H1 (cell line): Measurements from ENCODE around the gene TMIGD2. TPM values are rescaled to one million over a fixed set of nuclear protein-coding genes. Genes with fewer than 3 reads are reported as not detected.
"Not testable (repeated sequence)": the region's sequence is repeated elsewhere in the genome, so short reads cannot be mapped to it uniquely, and the experiment has no call there.

Experiments
- CTCF ChIA-PET: fragments of 300-600 bp; sonication (Branson Sonifier 250); formaldehyde crosslinking; loops from one replicate; lab custom pipeline; 2021; ENCODE audit not compliant: partially characterized antibody; lab: Charles Lee
- POLR2A ChIA-PET: fragments of 300-600 bp; sonication (Branson Sonifier 250); formaldehyde crosslinking; loops from one replicate; lab custom pipeline; 2021; ENCODE audit warnings: inconsistent platforms; ENCODE audit not compliant: partially characterized antibody; lab: Charles Lee
- DNase-seq, 2 experiments: peaks; one replicate each; pipeline versions ENCODE4 v3.0.0 to v3.0.0-alpha.2; 2010 to 2022; ENCODE audit warnings: low spot score in 2 of 2, low read depth in 1 of 2, mixed read lengths in 1 of 2
- FAIRE-seq: peaks from 2 replicates; lab custom pipeline; 2011; peaks lifted over from hg19 to GRCh38; lab: Jason Lieb, UNC
- H2AFZ ChIP-seq: 2 replicates; pipeline ENCODE4 v1.8.1; 2012; ENCODE audit warnings: low read length, inconsistent platforms
- H2AK5ac ChIP-seq: 2 replicates; pipeline ENCODE4 v1.6.1; 2013; ENCODE audit warnings: low read depth, low read length
- H2BK120ac ChIP-seq: replicated peaks from 2 replicates; pipeline ENCODE3; 2013; ENCODE audit warnings: low read depth, low read length, inconsistent platforms
- H2BK12ac ChIP-seq: 2 replicates; pipeline ENCODE4 v1.6.1; 2013; ENCODE audit warnings: low read depth, low read length
- H2BK15ac ChIP-seq: 2 replicates; pipeline ENCODE4 v1.6.1; 2013; ENCODE audit warnings: low read length
- H2BK20ac ChIP-seq: 2 replicates; pipeline ENCODE4 v1.6.1; 2013; ENCODE audit warnings: low read length
- H2BK5ac ChIP-seq: 2 replicates; pipeline ENCODE4 v1.6.1; 2013; ENCODE audit warnings: low read depth, low read length
- H3K14ac ChIP-seq: 2 replicates; pipeline ENCODE4 v1.6.1; 2013; ENCODE audit warnings: inconsistent platforms; ENCODE audit not compliant: insufficient read length
- H3K18ac ChIP-seq: 2 replicates; pipeline ENCODE4 v1.6.1; 2013; ENCODE audit warnings: low read length; ENCODE audit errors: extremely low read depth
- H3K23ac ChIP-seq: 2 replicates; pipeline ENCODE4 v1.6.1; 2013; ENCODE audit warnings: inconsistent platforms; ENCODE audit not compliant: insufficient read length
- H3K23me2 ChIP-seq: 2 replicates; pipeline ENCODE4 v1.6.1; 2013; ENCODE audit warnings: low read depth, low read length
- H3K27ac ChIP-seq: 2 replicates; pipeline ENCODE4 v1.6.1; 2011; ENCODE audit warnings: low read depth, low read length, inconsistent platforms
- H3K27me3 ChIP-seq, 4 experiments: replicated peaks in 1 of 4; 1 replicate in 1 of 4; 2 replicates in 3 of 4; pipeline versions ENCODE4 v1.6.1 to v1.8.1; 2011 to 2013; ENCODE audit warnings: low read length in 3 of 4, mild to moderate bottlenecking in 3 of 4, inconsistent platforms in 2 of 4, mixed read lengths in 2 of 4, moderate library complexity in 1 of 4; ENCODE audit not compliant: control insufficient read depth in 3 of 4, insufficient read depth in 3 of 4; ENCODE audit errors: extremely low read depth in 1 of 4
- H3K36me3 ChIP-seq, 4 experiments: 2 replicates each; pipeline versions ENCODE4 v1.6.1 to v1.8.1; 2011 to 2013; ENCODE audit warnings: mild to moderate bottlenecking in 4 of 4, low read length in 3 of 4, moderate library complexity in 2 of 4, control low read depth in 1 of 4, inconsistent platforms in 1 of 4; ENCODE audit not compliant: insufficient read depth in 4 of 4, control insufficient read depth in 2 of 4
- H3K4ac ChIP-seq: replicated peaks from 2 replicates; pipeline ENCODE3; 2013; ENCODE audit warnings: low read length, low read depth, mixed read lengths, inconsistent platforms; ENCODE audit not compliant: insufficient read length
- H3K4me1 ChIP-seq, 4 experiments: replicated peaks in 1 of 4; 1 replicate in 1 of 4; 2 replicates in 3 of 4; pipeline versions ENCODE4 v1.6.1 to v1.8.1; 2011 to 2013; ENCODE audit warnings: low read length in 3 of 4, inconsistent platforms in 2 of 4, mixed read lengths in 1 of 4; ENCODE audit not compliant: insufficient read depth in 4 of 4, control insufficient read depth in 3 of 4
- H3K4me2 ChIP-seq, 2 experiments: 2 replicates each; pipeline versions ENCODE4 v1.6.1 to v1.8.1; 2011 to 2013; ENCODE audit warnings: low read depth in 2 of 2, low read length in 2 of 2, control low read depth in 1 of 2, inconsistent platforms in 1 of 2, mild to moderate bottlenecking in 1 of 2; ENCODE audit not compliant: insufficient read depth in 1 of 2
- H3K4me3 ChIP-seq, 4 experiments: fragments of 200-600, 300-600 bp in 1 of 4; sonication (generic), shearing (Covaris generic), sonication (Bioruptor Twin) in 1 of 4; 2 replicates each; pipeline versions ENCODE4 v1.5.1 to v1.8.1; 2011 to 2016; ENCODE audit warnings: low read length in 4 of 4, low read depth in 3 of 4, control low read depth in 2 of 4, inconsistent platforms in 2 of 4, mild to moderate bottlenecking in 2 of 4, mixed read lengths in 1 of 4, moderate library complexity in 1 of 4; ENCODE audit not compliant: insufficient read depth in 2 of 4; ENCODE audit errors: extremely low read depth in 1 of 4
- H3K56ac ChIP-seq: replicated peaks from 2 replicates; pipeline ENCODE3; 2013; ENCODE audit warnings: low read depth, mild to moderate bottlenecking, mixed read lengths, low read length, inconsistent platforms; ENCODE audit not compliant: insufficient read length
- H3K79me1 ChIP-seq: 2 replicates; pipeline ENCODE4 v1.6.1; 2013; ENCODE audit warnings: low read depth, low read length, control low read depth
- H3K79me2 ChIP-seq, 2 experiments: 2 replicates each; pipeline versions ENCODE4 v1.6.1 to v1.8.1; 2012 to 2013; ENCODE audit warnings: low read length in 2 of 2, mild to moderate bottlenecking in 2 of 2, inconsistent platforms in 1 of 2; ENCODE audit not compliant: insufficient read depth in 2 of 2, control insufficient read depth in 1 of 2
- H3K9ac ChIP-seq, 4 experiments: replicated peaks in 1 of 4; 1 replicate in 1 of 4; 2 replicates in 3 of 4; pipeline versions ENCODE4 v1.6.1 to v1.8.1; 2011 to 2013; ENCODE audit warnings: low read depth in 3 of 4, low read length in 3 of 4, control low read depth in 2 of 4, mild to moderate bottlenecking in 2 of 4, moderate library complexity in 2 of 4, inconsistent platforms in 1 of 4; ENCODE audit errors: extremely low read depth in 1 of 4
- H3K9me3 ChIP-seq, 2 experiments: 2 replicates each; pipeline versions ENCODE4 v1.6.1 to v1.8.1; 2012 to 2013; ENCODE audit warnings: mild to moderate bottlenecking in 2 of 2, moderate library complexity in 2 of 2, control low read depth in 1 of 2, inconsistent platforms in 1 of 2, low read depth in 1 of 2, low read length in 1 of 2, mixed read lengths in 1 of 2; ENCODE audit not compliant: insufficient read depth in 2 of 2
- H4K20me1 ChIP-seq, 2 experiments: replicated peaks in 1 of 2; 2 replicates each; pipeline versions ENCODE3 to v1.8.1; 2011 to 2013; ENCODE audit warnings: inconsistent platforms in 2 of 2, low read length in 2 of 2, mild to moderate bottlenecking in 1 of 2; ENCODE audit not compliant: insufficient read depth in 2 of 2, control insufficient read depth in 1 of 2
- H4K5ac ChIP-seq: 2 replicates; pipeline ENCODE4 v1.6.1; 2013; ENCODE audit warnings: low read length, low read depth, mixed read lengths, inconsistent platforms; ENCODE audit not compliant: insufficient read length
- H4K8ac ChIP-seq: 2 replicates; pipeline ENCODE4 v1.8.0; 2013; ENCODE audit warnings: mild to moderate bottlenecking, moderate library complexity, low read length, inconsistent platforms; ENCODE audit not compliant: insufficient read depth; ENCODE audit errors: extremely low read depth
- H4K91ac ChIP-seq: replicated peaks from 2 replicates; pipeline ENCODE3; 2013; ENCODE audit warnings: low read length, mixed read lengths, inconsistent platforms; ENCODE audit not compliant: insufficient read length
- WGBS, 2 experiments: shearing (Covaris generic) in 1 of 2; methylation state at CpG; one replicate each; pipeline versions ENCODE4 v1.1.6 to v1.1.7; 2013 to 2015; ENCODE audit warnings: low lambda C conversion rate in 2 of 2, mixed read lengths in 2 of 2, inconsistent platforms in 1 of 2, low coverage in 1 of 2, missing lambda C conversion rate in 1 of 2; ENCODE audit not compliant: insufficient replicate concordance in 2 of 2, insufficient coverage in 1 of 2, insufficient read length in 1 of 2; ENCODE audit errors: extremely low coverage in 1 of 2, missing lambda C conversion rate in 1 of 2; 5-methylcytosine and 5-hydroxymethylcytosine counted together
- polyA plus RNA-seq, 7 experiments: library from polyadenylated mRNA; depleted of rRNA in 3 of 7; stranded (reverse) in 5 of 7; unstranded in 2 of 7; fragments of >200 nt in 5 of 7; fragments of 200-250 nt in 2 of 7; gene quantifications; 1 replicate in 5 of 7; 2 replicates in 1 of 7; 4 replicates in 1 of 7; pipeline versions ENCODE4 v1.2.1 to v1.2.3, GENCODE V29; 2011 to 2013; ENCODE audit warnings: missing spikeins in 2 of 7, mixed read lengths in 2 of 7
- total RNA-seq: library from RNA; stranded (reverse); fragmentation: NEBNext Ultra II Directional; extraction: Animal tissue kit (Norgen Biotek cat#: 25700); gene quantifications from 2 replicates; pipeline ENCODE4 v1.2.1, GENCODE V29; 2021

TMIGD2 gene
- total and polyA plus RNA-seq, 2 of the 8 experiments (the other 6 are each of a cell fraction or from before 2014, with no cell fraction given): 0.39 to 0.41 TPM

GRCh38 chr19:4349225-4349624 is 47.0 kb upstream of the TMIGD2 start:
- not testable (repeated sequence) for H3K27me3 ChIP-seq, H2BK5ac ChIP-seq, H3K79me1 ChIP-seq, FAIRE-seq, H3K14ac ChIP-seq, H4K91ac ChIP-seq, H3K4ac ChIP-seq, H2BK12ac ChIP-seq, H3K9me3 ChIP-seq, H3K9ac ChIP-seq, H4K8ac ChIP-seq, H3K4me1 ChIP-seq, H2BK15ac ChIP-seq, H3K27ac ChIP-seq, H3K4me2 ChIP-seq, H4K5ac ChIP-seq, H2BK20ac ChIP-seq, H3K18ac ChIP-seq, H3K4me3 ChIP-seq, H3K23me2 ChIP-seq, H3K79me2 ChIP-seq, DNase-seq, H2BK120ac ChIP-seq, H3K56ac ChIP-seq, H2AK5ac ChIP-seq, H2AFZ ChIP-seq, H3K23ac ChIP-seq
- Histone ChIP-seq H4K20me1 (peaks cover 0 to 11% of the 10 kb centered on the region in 2 experiments), H3K36me3 (peaks cover 0 to 21% (median 9%) of the 10 kb centered on the region in 4 experiments; a peak in 6 of 8 replicates)
- 95% methylated on average over 10 of the region's 16 CpGs; no CpG with 5 or more reads in 1 of the 2 experiments for WGBS, 2 experiments
- ChIA-PET CTCF (interaction anchor here (20.4 kb wide), 1 partner anchor 77 kb away, joined by 311 read pairs; the partner anchor contains the start of gene SHD), POLR2A (interaction anchor here (1.3 kb wide), 1 partner anchor 82 kb away, joined by 3 read pairs; no protein-coding TSS in a partner anchor)
